Spleen (tissue), 7 donors: ENCODE data around the gene SPR.

ENCODE experiments used
- CTCF ChIP-seq, 11 experiments: fragments of 200-600 bp in 7 of 11; fragments of 450-650 bp in 4 of 11; sonication (generic) in 4 of 11; IDR thresholded peaks in 8 of 11; conservative IDR thresholded peaks in 3 of 11; 1 replicate in 7 of 11; 2 replicates in 4 of 11; pipeline versions ENCODE4 v1.4.0 to v1.8.0; 2016 to 2021; ENCODE audit warnings: antibody characterized with exemption in 11 of 11, inconsistent platforms in 4 of 11, mild to moderate bottlenecking in 1 of 11
- POLR2A ChIP-seq, 3 donors: fragments of 450-650 bp; IDR thresholded peaks; one replicate each; pipeline ENCODE4 v1.5.1; 2017; ENCODE audit warnings: antibody characterized with exemption in 3 of 3, mild to moderate bottlenecking in 1 of 3
- donor health status: DM: no; HTN: no; CAD: no; lungs with moderate emphysema.
- donor health status: DM: no; HTN: no; CAD: no.
- donor health status: DM: no; HTN: no; CAD: no.

- no peak for TF ChIP-seq POLR2A (IDR thresholded peaks at IDR 0.05)
- TF ChIP-seq CTCF (IDR thresholded peaks at IDR 0.05 in 8 of 11, conservative IDR thresholded peaks at IDR 0.05 in 3 of 11) = no peak
Observed at GRCh38 chr2:72841462-72842125, 45.6 kb upstream of the SPR start.
